SK-N-SH treated with all-trans-retinoic acid at 6 μM for 48 hours (cell line): Measurements from ENCODE around the gene RALGAPB.
"Not testable (repeated sequence)": the region's sequence is repeated elsewhere in the genome, so short reads cannot be mapped to it uniquely, and the experiment has no call there.

Source experiments
- CSDC2 ChIP-seq: fragments of 250-450 bp; sonication (Bioruptor Pico); IDR thresholded peaks from 2 replicates; pipeline ENCODE4 v1.5.0; 2020; ENCODE audit warnings: mild to moderate bottlenecking, moderate library complexity
- PATZ1 ChIP-seq: fragments of 250-450 bp; sonication (Bioruptor Pico); IDR thresholded peaks from 2 replicates; pipeline ENCODE4 v1.8.0; 2020; ENCODE audit warnings: mild to moderate bottlenecking, moderate library complexity, borderline replicate concordance
- PPARA ChIP-seq: fragments of 250-450 bp; sonication (Bioruptor Pico); IDR thresholded peaks from 2 replicates; pipeline ENCODE4 v1.5.0; 2020; ENCODE audit warnings: mild to moderate bottlenecking, borderline replicate concordance
- SNAI2 ChIP-seq: fragments of 250-450 bp; sonication (Bioruptor Pico); IDR thresholded peaks from 2 replicates; pipeline ENCODE4 v1.5.0; 2020; ENCODE audit warnings: mild to moderate bottlenecking, moderate library complexity
- ZFP3 ChIP-seq: fragments of 250-450 bp; sonication (Bioruptor Pico); IDR thresholded peaks from 2 replicates; pipeline ENCODE4 v1.5.0; 2020; ENCODE audit warnings: mild to moderate bottlenecking, moderate library complexity

DNA sequence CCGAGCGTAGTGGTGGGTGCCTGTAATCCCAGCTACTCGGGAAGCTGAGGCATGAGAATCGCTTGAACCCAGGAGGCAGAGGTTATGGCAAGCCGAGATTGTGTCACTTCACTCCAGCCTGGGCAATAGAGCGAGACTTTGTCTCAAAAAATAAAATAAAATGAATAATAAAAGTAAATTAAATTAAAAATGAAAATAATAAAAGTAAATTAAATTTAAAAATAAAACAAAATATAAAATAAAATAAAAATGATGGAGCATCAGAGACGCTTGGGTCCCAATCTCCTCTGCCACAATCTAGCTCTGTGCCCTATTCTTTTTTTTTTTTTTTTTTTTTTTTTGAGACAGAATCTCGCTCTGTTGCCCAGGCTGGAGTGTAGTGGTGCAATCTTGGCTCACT, 31.5 kb upstream of the RALGAPB start:
- not testable (repeated sequence) for TF ChIP-seq PPARA; SNAI2; PATZ1 (CRISPR knock-in tag); CSDC2 (CRISPR knock-in tag); ZFP3
